22Rv1 (cell line): ENCODE data around the gene MYL5.

ENCODE experiments used
- H3K27ac ChIP-seq: fragments of 450-650 bp; 2 replicates; pipeline ENCODE4 v1.5.1; 2017
- ZFX ChIP-seq: fragments of 450-650 bp; IDR thresholded peaks from 2 replicates; pipeline ENCODE4 v1.6.1; 2017; ENCODE audit warnings: antibody characterized with exemption, borderline replicate concordance
- TF ChIP-seq, protein P1 (sequence below): fragments of 450-650 bp; IDR thresholded peaks from 2 replicates; pipeline ENCODE4 v1.5.1; 2017; ENCODE audit warnings: mild to moderate bottlenecking

The MYL5 gene

GRCh38 chr4:699816-700580, 25.7 kb downstream of the MYL5 start:
- no peak for TF ChIP-seq ZFX
- H3K27ac ChIP-seq: no peak overlapping the region

DNA sequence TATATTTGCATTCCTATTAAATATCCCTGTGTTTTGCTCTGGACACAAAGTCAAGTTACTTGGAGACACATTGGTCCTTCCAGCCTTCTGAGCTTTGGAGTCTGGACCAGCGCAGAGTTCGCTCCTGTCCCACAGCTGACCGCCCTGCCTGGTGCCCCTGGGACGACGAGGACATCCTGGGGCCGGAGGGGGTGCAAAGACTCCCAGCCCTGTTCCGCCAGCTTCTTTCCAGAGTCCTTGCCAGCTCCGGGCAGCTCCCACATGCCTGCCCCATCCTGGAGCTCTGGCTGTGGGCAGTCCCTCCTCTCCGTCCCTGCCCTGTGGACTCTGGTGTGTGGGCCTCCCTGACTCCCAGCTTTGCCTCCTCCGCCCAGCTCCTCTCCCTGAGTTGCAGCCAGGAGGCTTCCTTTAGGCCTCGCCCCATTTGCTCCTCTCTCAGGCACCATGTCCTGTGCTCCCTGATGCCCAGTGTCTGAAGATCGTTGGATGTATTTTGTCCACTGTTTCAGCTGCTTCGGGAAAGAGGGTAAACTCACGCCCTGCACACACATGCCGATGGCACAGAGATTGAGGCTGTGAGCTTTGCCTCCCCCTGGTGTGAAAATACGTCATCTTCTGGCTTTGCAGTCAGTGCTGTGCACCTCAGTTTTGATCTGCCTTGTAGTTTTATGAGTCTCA, 26.4 kb downstream of the MYL5 start:
- no peak overlapping the region for H3K27ac ChIP-seq
- TF ChIP-seq ZFX: no peak
- TF ChIP-seq, protein P1, sequence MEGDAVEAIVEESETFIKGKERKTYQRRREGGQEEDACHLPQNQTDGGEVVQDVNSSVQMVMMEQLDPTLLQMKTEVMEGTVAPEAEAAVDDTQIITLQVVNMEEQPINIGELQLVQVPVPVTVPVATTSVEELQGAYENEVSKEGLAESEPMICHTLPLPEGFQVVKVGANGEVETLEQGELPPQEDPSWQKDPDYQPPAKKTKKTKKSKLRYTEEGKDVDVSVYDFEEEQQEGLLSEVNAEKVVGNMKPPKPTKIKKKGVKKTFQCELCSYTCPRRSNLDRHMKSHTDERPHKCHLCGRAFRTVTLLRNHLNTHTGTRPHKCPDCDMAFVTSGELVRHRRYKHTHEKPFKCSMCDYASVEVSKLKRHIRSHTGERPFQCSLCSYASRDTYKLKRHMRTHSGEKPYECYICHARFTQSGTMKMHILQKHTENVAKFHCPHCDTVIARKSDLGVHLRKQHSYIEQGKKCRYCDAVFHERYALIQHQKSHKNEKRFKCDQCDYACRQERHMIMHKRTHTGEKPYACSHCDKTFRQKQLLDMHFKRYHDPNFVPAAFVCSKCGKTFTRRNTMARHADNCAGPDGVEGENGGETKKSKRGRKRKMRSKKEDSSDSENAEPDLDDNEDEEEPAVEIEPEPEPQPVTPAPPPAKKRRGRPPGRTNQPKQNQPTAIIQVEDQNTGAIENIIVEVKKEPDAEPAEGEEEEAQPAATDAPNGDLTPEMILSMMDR: no peak

DNA sequence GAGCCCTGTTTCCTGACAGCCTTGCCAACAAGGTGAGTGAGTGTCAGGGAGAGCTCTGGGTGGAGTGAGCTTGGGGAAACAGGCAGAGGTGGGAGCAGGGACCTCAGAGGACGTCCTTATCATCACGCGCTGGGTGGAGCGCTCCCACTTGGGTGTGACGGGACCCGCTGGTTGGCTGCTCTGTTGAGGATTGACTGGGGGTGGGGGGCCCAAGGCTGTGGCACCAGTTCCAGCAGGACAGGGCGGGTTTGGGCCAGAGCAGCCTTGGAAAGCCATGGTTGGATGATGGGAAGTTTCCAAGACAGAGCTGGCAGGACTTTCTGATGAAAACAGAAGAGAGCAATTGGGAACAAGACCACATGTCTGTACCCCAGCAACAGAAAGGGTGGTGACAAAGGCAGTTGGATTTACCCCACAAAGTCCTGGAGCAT, 28.3 kb downstream of the MYL5 start:
- TF ChIP-seq ZFX: no peak
- TF ChIP-seq, protein P1: no peak
- no peak overlapping the region for H3K27ac ChIP-seq

- TF ChIP-seq, protein P1: no peak
- TF ChIP-seq ZFX: no peak
- H3K27ac ChIP-seq: no peak overlapping the region
Observed at GRCh38 chr4:703336-704197, 29.2 kb downstream of the MYL5 start.

DNA sequence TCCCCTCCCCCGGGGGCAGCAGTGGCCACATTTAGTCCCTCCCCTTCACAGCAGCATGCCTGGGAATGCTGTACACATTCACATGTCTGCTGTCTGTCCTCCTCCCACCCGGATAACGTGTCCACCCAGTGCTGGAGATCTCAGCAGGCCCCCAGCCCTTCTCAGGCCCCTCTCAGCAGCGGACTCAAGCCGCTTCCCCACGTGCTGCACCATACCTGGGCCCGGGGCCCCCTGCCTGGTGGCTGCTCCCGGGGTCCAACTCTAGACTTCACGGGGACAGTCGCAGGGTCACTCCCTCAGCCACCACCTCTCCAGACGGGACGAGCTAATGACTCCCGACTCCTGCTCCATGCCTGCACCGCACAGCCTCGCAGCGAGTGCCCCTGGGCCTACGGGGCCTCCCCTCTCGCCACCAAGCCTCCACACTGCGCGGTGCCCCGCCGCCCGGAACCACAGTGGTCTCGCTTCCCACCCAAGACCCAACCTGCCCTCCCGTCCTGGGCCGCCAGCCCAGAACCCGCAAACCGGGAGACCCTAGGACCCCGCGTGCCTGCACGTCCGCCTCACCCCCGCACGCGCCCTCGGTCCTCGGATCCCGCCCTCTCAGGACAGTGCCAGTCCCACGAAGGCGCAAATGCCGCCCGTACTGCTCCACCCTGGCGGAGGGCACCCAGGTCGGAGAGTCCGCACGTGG, 30.0 kb downstream of the MYL5 start:
- H3K27ac ChIP-seq: no peak overlapping the region
- TF ChIP-seq, protein P1: no peak
- TF ChIP-seq ZFX: no peak

- no peak for TF ChIP-seq ZFX
- TF ChIP-seq, protein P1: no peak
- H3K27ac ChIP-seq: no peak overlapping the region
Observed at GRCh38 chr4:704971-705277, 30.6 kb downstream of the MYL5 start.

DNA sequence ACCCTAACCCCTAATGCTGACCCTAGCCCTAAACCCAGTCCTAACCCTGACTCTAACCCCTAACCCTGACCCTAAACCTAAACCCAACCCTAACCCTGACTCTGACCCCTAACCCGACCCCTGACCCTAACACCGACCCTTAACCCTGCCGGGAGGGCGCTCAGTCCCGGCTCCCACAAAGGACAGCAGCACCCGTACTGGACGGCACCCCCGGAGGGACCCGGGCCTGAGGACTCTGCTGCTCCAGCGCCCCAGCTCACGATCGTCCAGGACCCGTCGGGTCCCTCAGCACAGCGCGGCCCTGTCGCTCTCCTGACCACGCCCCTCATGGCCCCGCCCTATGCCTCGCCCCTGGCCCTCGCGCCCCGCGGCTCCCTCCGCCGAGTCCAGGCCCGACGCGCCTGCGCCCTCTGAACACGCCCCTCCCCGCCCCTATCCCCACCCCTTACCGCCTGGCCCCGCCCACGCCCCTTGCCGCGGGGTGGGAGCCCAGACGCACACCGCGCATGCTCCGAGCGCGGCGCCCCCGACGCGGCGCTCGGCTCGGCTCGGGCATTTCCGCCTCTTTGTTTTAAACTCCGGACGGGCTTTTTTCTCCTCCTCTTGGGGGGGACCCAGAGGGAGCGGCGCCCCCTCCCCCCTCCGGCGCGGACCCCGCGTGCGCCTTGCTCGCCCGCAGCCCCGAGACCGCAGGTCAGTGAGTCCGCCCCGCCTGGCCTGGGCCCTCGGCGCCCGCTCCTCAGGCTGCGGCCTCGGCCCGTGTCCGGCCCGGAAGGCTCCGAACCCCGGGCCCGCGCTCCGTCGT, 31.1 kb downstream of the MYL5 start, which contains the start of gene PCGF3:
TSS of gene PCGF3 (plus strand) at position 555 of the 805 bp plus-strand sequence. CDS start 27,849 bp downstream, outside the sequence.
- TF ChIP-seq, protein P1: no peak
- TF ChIP-seq ZFX: no peak
- H3K27ac ChIP-seq: peak within 1 kb of the TSS; percentile 75

DNA sequence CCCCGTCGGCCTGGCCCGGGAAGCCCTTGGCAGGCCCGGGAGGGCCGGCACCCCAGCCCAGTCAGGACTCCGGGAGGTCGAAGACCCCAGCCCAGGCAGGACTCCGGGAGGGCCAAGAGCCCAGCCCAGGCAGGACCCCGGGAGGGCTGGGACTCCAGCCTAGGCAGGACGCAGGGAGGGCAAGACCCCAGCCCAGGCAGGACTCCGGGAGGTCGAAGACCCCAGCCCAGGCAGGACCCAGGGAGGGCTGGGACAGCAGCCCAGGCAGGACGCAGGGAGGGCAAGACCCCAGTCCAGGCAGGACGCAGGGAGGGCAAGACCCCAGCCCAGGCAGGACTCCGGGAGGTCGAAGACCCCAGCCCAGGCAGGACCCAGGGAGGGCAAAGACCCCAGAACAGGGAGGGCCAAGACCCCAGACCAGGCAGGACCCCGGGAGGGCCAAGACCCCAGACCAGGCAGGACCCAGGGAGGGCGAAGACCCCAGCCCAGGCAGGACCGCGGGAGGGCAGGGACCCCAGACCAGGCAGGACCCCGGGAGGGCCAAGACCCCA, 31.8 kb downstream of the MYL5 start:
- H3K27ac ChIP-seq: peak overlapping the region; percentile 75
